NK-92 (cell line): ENCODE results near the gene ATXN7.

Experiments used
- DNase-seq: peaks from one replicate; lab custom pipeline; 2025; ENCODE audit not compliant: unreplicated experiment; lab: John Stamatoyannopoulos, UW

The ATXN7 gene

DNA sequence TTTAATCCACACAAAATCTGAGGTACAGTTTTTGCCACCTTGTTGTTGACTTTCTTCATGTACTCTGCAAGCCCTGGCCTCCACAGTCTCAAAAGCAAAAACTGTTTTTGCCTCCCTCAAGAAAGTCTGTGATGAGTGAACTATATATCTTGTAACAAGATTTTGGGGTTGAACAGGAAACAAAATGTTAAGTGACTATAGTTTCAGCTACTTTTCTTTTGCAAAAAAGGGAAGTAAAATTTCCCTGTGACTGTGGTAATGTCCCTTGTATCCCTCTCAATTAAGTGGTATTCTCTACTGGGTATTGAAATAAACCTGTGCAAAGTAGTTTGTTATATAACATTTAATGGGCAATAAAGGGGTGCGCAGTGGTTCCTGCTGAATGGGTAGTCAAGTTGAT lies 69.8 kb downstream of the ATXN7 start:
- no peak for DNase-seq

GRCh38 chr3:63934041-63934866 lies 70.6 kb downstream of the ATXN7 start:
- no peak for DNase-seq

DNA sequence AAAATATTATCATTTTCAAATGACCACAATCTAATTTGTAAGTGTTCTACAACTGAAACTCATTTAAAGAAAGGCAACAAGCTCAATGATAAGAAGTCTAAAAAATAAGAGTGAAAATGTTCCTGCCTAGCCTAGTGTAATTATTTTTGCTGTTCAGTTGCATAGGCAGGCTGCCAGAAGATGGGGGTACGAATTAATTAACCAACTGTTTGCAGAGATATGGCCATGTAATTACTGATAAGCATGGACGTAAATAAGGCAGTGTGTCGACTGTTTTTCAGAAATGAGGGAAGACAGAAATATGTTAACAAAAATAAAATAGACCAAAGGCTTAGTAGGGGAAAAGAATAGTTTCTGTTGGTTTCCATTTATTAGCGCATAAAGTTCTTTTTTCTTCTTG lies 73.3 kb downstream of the ATXN7 start:
- DNase-seq, result no peak

DNA sequence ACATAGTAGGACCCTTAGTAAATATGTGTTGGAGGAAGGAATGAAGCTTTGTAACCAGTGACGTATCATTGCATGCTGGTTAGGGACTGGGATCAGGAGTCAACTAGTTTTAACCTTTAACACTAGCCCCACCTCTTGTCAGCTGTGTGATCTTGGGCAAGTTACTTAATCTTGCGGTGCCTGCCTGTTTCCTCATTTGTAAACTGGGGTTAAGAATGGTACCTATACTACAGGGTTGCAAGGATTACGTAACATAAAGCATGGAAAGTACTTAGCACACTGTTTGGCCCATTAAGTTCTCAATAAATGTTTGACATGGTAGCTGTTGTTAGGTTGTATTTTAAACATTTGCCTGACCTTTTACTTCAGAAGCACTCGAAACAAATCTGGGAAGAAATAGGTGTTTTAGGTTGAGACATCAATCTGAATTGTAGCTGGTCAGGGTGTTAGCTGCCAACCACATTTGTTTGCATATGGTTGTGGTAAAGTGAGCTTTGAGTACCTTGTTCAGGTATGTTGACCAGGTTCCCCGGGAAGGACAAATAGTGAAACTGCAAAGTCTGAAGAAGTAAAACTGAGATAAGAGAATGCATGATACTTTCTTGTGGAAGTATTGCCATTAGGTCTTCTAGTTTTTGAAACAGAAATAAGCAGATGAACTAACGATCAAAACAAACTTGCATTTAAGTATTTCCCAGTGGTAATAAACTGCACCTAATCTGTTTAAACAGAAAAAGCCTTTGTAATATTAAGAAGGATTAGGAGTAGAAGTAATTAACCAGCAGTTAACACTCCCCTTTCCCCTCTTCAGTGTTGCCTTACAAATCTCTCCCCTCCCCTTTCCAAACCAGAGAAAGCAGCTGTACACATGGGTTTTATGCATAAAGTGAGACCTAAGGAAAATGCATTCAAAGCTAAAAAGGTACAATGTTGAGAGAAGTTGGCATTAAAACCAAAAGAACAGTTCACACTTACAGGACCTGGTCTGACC lies 74.3 kb downstream of the ATXN7 start:
- DNase-seq, result no peak

GRCh38 chr3:63940389-63940757 lies 76.7 kb downstream of the ATXN7 start:
- DNase-seq, result no peak

DNA sequence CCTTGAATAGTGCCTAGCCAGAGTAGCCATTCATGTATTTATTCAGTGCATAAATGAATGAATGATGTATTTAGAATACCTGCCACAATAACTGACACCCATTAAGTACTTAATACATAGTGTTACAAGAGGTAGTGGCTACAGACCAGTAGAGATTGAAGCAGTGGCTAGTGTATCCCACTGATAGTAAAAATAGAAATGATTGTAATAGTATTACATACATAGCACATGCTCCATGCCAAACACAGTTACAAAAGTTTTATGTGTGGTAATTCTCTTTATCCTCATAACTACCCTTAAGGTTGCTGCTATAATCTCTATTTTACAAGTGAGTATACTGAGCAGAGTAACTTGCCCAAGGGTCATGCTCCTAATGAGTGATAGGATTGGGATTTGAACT lies 78.9 kb downstream of the ATXN7 start:
- no peak for DNase-seq

DNA sequence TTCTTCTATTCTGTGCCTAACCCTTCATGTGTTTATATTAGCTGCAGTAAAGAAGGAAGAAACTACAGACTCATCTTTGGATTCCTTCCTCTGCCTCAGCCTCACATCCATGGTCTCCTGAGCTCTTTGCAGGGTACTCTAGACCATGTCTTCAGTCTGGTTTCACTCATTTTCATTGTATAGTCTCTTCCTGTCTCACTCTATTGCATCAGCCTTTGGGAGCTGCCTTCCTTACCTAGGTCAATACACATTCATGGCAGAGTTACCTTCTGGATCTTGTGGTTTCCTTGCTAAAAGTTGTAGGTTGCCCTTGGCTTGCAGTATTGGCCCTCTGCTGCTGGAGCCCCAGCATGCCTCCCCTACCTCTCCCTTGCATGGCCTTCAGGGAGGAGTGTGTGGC lies 80.0 kb downstream of the ATXN7 start:
- DNase-seq, result no peak

- no peak for DNase-seq
Measured at GRCh38 chr3:63945558-63946096, 82.0 kb downstream of the ATXN7 start.

GRCh38 chr3:63946753-63947152 lies 83.1 kb downstream of the ATXN7 start:
- no peak for DNase-seq

- DNase-seq, result no peak
Measured at GRCh38 chr3:63947594-63947993, 83.9 kb downstream of the ATXN7 start.

GRCh38 chr3:63949005-63949404 lies 85.3 kb downstream of the ATXN7 start:
- no peak for DNase-seq

DNA sequence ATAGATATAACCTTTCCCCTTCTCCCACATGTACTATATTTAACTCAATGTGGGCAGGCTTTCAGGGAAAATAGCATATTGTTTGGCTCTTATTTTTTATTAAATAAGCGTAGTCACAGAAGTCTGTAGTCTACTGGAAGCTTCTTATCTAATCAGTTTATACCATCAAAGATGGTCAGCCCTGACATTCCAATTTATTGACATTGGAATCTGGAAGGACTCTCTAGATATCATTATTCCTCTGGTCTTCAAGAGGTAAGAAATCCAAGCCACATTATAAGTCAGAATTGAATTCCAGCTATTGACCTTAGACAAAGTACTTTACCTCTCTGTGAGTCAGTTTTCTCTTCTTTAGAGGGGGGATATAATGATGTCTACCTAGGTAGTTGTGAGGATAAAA lies 87.0 kb downstream of the ATXN7 start:
- DNase-seq, result no peak

DNA sequence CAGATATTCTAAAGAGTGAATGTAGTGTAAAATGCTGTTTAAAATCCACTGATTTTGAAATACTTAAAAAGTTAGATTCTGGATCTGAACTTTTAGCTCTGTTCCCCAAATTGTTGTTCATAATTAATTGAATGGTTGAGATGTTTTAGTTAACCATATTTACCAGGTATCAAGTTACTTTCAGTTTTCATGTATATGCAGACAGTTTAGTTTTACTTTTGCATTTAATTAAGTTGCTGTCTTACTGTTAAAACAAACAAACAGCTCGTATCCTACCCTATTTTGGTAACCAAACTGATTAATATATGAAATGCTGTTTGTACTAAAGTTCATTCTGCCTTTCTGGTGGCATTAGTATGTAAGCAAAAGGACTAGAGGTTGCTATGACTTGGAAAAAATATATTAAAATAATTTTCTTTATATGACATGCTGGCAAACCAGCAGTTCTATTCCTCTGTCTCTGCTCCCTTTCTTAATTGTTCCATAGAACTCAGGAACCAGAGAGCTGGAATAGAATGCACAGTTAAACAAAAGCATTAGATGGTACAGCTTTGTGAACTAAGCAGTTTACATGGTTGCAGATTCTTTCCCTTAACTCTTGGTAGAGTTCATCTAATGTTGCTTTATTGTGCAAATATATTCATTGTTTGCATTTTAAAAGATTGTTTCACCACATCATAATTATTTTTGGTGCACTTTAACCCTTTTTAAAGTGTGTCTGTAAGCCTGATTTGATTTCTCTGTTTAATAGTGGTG lies 88.0 kb downstream of the ATXN7 start:
- DNase-seq, result no peak

GRCh38 chr3:63952248-63952594 lies 88.6 kb downstream of the ATXN7 start:
- DNase-seq, result no peak

- DNase-seq, result no peak
Measured at GRCh38 chr3:63954182-63954581, 90.5 kb downstream of the ATXN7 start.

DNA sequence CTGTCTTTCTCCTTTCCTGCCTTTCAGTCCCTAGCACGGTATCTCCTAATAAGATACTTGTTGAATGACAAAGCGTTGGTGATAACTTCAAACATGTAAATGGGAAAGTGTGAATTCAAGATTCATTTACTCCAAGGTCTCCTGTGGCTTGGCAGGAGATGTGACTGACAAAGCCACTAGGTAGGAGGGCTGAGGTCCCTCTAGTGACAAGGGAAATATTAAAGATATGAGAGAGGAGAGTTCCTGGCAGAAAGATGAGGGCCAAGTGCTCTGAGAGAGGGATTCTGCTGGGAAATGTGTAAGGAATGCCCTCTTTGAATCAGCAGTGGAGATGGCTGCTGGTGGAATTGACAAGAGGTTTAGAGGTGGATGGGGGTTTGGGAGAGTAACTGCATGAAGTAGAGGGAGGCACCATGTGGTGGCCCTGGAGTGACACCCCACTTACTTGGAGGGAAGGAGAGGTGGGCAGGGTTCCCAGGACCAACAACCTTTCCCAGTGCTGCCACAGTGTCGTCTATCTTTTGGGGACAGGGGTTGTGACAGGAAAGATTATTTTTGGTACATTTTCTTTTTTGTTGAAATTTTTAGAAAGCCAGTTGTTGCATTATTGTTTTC lies 91.5 kb downstream of the ATXN7 start:
- DNase-seq, result no peak

DNA sequence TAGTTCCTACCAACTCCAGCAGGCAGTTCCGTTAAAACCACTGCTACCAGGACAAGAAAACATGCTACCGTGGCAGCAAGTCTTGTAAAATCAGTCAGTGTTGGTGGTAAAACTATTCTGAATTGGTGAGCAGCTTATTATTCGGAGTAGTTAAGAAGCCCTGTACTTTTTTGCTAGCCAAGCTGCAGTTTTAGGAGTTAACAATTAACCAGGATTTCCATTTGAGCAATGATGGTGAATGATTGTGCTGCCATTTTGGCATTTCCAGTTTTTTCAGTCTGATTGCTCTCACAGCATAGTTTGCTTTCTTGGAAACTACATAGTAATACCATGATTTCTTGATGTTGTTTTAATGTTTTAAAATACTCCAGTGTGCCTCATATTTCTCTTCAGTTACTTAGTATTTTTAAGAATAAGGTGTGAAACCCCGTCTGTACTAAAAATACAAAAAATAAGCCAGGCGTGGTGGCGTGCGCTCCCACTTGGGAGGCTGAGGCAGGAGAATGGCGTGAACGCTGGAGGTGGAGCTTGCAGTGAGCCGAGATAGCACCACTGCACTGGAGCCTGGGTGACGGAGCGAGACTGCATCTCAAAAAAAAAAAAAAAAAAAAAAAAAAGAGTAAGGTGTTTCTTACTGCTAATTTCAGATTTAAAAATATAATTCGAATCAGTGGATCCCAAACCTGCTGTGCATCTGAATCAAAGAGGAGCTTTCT lies 92.3 kb downstream of the ATXN7 start:
- no peak for DNase-seq

DNA sequence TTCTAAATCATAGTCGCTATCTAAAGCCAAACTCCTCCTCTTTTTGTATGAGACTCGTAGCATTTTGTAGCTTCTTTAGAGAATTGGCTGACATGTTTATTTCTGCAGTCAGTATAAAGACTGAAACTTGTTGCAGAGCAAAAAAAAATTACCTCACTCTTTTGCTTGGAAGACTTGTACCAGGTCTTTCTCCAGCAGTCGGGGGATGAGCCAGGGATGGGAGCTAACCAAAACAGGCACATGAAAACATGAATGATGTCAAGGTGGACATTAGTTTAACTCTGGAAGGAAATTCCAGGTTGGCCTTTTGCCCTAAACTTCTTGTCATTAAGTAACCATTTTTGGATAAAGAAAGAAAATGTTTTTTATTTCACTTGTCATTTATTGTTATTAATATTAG lies 95.5 kb downstream of the ATXN7 start:
- no peak for DNase-seq

GRCh38 chr3:63960048-63960711 lies 96.5 kb downstream of the ATXN7 start:
- no peak for DNase-seq

DNA sequence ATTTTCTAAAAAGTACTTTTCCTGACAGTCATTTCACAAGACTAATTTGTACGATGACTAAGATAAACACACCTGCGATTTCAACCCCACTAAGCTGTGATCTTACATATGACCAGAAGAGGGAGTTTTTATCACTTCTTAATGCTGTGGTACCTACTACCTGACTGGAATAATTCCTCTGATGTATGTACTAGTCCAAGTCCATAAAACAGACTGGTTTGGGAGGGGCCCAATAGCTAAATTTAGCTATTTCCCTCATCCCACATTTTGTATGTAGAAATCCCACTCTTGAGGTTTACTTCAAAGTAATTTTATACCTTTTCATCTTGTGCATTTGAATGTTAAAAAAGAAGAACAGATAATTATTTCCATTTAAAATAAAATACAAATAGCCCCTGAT lies 98.2 kb downstream of the ATXN7 start:
- DNase-seq, result no peak
